Nephron (organoid): ENCODE measurements around the gene TSPAN14.

Experiments
- H3K27ac Mint-ChIP-seq, 3 experiments: 2 replicates each; pipeline ENCODE4 v1.8.0; 2020; ENCODE audit warnings: mixed read lengths in 3 of 3, mild to moderate bottlenecking in 2 of 3, moderate library complexity in 1 of 3
- H3K27me3 Mint-ChIP-seq: 2 replicates; pipeline ENCODE4 v1.8.0; 2021; ENCODE audit warnings: low read depth, mild to moderate bottlenecking, moderate library complexity, mixed read lengths
- H3K36me3 Mint-ChIP-seq: 2 replicates; pipeline ENCODE4 v1.8.0; 2020; ENCODE audit warnings: low read depth, mixed read lengths
- H3K4me1 Mint-ChIP-seq: 2 replicates; pipeline ENCODE4 v1.8.0; 2020; ENCODE audit warnings: mixed read lengths
- H3K4me3 Mint-ChIP-seq, 3 experiments: 2 replicates each; pipeline ENCODE4 v1.8.0; 2020; ENCODE audit warnings: mild to moderate bottlenecking in 3 of 3, mixed read lengths in 3 of 3, moderate library complexity in 2 of 3
- H3K9me3 Mint-ChIP-seq: 2 replicates; pipeline ENCODE4 v1.8.0; 2020; ENCODE audit warnings: mixed read lengths
- TF ChIP-seq, protein P1 (sequence below), 3 experiments: fragments of 200-600 bp; sonication (generic); IDR thresholded peaks; one replicate each; pipeline ENCODE4 v1.5.0; 2021; ENCODE audit warnings: antibody characterized with exemption in 3 of 3; ENCODE audit not compliant: unreplicated experiment in 3 of 3

The TSPAN14 gene

DNA sequence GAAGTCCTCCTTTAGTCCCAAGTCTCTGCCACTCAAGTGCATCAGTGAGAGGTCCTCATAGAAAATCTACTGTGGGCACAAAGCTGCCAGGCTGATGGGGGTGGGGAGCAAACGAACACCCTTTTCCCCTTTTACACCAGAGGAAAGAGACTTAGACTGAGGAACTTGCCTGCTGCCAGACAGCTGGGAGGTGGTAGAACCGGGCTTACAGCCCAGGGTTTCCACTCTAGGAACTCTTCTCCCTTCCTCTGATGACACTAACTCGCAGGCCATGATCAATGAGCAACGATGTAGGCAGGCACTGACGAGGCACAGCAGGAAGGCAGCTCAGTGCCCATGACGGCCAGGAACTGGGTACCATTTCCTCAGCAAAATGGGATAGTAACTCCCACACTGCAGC, 72.6 kb downstream of the TSPAN14 start:
- peaks cover 26% of the 10 kb centered on the region for H3K4me1 Mint-ChIP-seq
- H3K27ac Mint-ChIP-seq = no peak overlapping the region
- H3K9me3 Mint-ChIP-seq = no peaks in the 10 kb centered on the region
- peaks cover 3% of the 10 kb centered on the region for H3K27me3 Mint-ChIP-seq
- no peaks in the 10 kb centered on the region for H3K36me3 Mint-ChIP-seq
- H3K4me3 Mint-ChIP-seq = no peak overlapping the region
- TF ChIP-seq, protein P1, sequence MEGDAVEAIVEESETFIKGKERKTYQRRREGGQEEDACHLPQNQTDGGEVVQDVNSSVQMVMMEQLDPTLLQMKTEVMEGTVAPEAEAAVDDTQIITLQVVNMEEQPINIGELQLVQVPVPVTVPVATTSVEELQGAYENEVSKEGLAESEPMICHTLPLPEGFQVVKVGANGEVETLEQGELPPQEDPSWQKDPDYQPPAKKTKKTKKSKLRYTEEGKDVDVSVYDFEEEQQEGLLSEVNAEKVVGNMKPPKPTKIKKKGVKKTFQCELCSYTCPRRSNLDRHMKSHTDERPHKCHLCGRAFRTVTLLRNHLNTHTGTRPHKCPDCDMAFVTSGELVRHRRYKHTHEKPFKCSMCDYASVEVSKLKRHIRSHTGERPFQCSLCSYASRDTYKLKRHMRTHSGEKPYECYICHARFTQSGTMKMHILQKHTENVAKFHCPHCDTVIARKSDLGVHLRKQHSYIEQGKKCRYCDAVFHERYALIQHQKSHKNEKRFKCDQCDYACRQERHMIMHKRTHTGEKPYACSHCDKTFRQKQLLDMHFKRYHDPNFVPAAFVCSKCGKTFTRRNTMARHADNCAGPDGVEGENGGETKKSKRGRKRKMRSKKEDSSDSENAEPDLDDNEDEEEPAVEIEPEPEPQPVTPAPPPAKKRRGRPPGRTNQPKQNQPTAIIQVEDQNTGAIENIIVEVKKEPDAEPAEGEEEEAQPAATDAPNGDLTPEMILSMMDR (IDR thresholded peaks at IDR 0.05; ENCODE audit: unreplicated experiment in 3 of 3) = no peak

DNA sequence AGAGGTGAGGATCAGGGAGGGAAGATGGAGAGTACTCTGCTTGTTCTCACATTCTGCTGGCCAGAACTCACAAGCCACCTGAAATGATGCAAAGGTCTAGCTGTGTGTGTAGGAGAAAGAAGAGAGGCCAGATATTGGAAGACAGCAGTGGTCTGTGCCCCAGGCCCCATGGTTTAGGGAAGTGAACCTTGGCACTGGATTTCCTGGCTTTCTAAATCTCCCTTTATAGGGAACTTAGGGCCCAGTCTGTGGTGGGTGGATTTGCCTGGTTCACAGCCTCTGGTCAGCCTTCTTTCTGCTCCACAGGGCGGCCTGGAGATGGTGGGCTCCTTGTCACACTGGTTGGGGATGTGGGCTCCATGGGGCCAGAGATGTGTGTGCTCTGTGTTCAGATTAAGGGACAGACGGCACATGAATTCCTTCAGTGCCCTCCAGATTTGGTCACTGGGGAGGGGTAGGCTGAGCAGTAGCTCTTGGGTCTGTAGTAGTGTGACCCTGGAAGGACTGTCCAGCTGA, 74.1 kb downstream of the TSPAN14 start:
- Mint-ChIP-seq H3K4me1 (peaks cover 26% of the 10 kb centered on the region), H3K9me3 (no peaks in the 10 kb centered on the region), H3K4me3 (no peak overlapping the region), H3K36me3 (peaks cover 11% of the 10 kb centered on the region), H3K27ac (no peak overlapping the region), H3K27me3 (peaks cover 7% of the 10 kb centered on the region)
- TF ChIP-seq, protein P1 (IDR thresholded peaks at IDR 0.05; ENCODE audit: unreplicated experiment in 3 of 3) = no peak

GRCh38 chr10:80528901-80529300, 74.8 kb downstream of the TSPAN14 start:
- H3K4me1 Mint-ChIP-seq = peaks cover 26% of the 10 kb centered on the region
- H3K27me3 Mint-ChIP-seq = peaks cover 5% of the 10 kb centered on the region

DNA sequence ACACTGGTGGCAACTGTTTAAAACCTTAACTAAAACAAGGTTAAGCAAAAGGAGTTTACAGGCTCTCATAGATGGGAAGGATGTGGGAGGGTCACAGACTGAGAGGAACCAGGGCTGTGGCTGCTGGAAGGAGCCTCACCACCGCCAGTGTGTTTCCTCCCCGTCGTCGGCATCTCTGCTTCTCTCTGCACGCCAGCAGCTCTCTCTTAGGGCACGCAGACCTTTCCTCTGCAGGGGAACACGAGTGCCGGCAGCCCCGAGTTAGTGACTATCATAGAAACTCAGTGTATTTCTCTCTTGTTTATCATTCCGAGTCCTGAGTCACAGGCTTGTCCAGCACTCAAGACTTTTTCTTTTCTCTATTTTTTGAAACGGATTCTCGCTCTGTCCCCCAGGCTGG, 75.5 kb downstream of the TSPAN14 start:
- TF ChIP-seq, protein P1 (IDR thresholded peaks at IDR 0.05; ENCODE audit: unreplicated experiment in 3 of 3) = no peak
- H3K4me3 Mint-ChIP-seq = no peak overlapping the region
- peak overlapping the region in 1 of 3 experiments; percentile 73 for H3K27ac Mint-ChIP-seq
- peaks cover 20% of the 10 kb centered on the region for H3K4me1 Mint-ChIP-seq
- no peaks in the 10 kb centered on the region for H3K9me3 Mint-ChIP-seq
- H3K27me3 Mint-ChIP-seq = peaks cover 4% of the 10 kb centered on the region
- H3K36me3 Mint-ChIP-seq = peaks cover 11% of the 10 kb centered on the region

More at GRCh38 chr10:80528901-80529300, 74.8 kb downstream of the TSPAN14 start:
- H3K9me3 Mint-ChIP-seq = no peaks in the 10 kb centered on the region
- peak overlapping the region in 1 of 3 experiments; percentile 73 for H3K27ac Mint-ChIP-seq
- TF ChIP-seq, protein P1 (IDR thresholded peaks at IDR 0.05; ENCODE audit: unreplicated experiment in 3 of 3) = no peak
- H3K4me3 Mint-ChIP-seq = no peak overlapping the region
- peaks cover 11% of the 10 kb centered on the region for H3K36me3 Mint-ChIP-seq

GRCh38 chr10:80530251-80530650, 76.1 kb downstream of the TSPAN14 start:
- TF ChIP-seq, protein P1 (IDR thresholded peaks at IDR 0.05; ENCODE audit: unreplicated experiment in 3 of 3) = no peak
- peaks cover 4% of the 10 kb centered on the region for H3K27me3 Mint-ChIP-seq
- H3K36me3 Mint-ChIP-seq = peaks cover 12% of the 10 kb centered on the region
- no peak overlapping the region for H3K4me3 Mint-ChIP-seq
- no peak overlapping the region for H3K27ac Mint-ChIP-seq
- no peaks in the 10 kb centered on the region for H3K9me3 Mint-ChIP-seq
- peaks cover 15% of the 10 kb centered on the region for H3K4me1 Mint-ChIP-seq

DNA sequence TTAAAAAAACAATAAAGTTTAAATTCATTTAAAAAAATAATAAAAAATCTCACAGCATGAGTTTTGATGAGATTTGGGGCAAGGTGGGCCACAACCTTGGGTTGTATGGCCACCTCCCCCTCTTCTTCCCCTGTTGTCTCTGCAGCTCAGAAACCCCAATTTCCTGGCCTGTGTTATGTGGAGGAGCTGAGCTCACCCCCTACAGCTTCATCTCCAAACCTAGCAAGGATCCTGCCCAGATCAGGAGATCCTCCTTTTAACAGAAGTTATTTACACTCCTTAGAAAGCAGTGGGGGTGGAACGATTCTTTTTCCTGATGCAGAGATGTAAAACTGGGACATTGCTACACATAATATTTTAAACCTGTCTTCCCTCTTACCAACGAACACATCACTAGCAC, 76.7 kb downstream of the TSPAN14 start:
- TF ChIP-seq, protein P1 (IDR thresholded peaks at IDR 0.05; ENCODE audit: unreplicated experiment in 3 of 3) = no peak
- H3K9me3 Mint-ChIP-seq = peaks cover 3% of the 10 kb centered on the region

More for the DNA sequence above, 76.7 kb downstream of the TSPAN14 start:
- Mint-ChIP-seq H3K4me1 (peaks cover 14% of the 10 kb centered on the region), H3K27me3 (peaks cover 4% of the 10 kb centered on the region), H3K4me3 (no peak overlapping the region), H3K36me3 (peaks cover 16% of the 10 kb centered on the region), H3K27ac (peak overlapping the region in 2 of 3 experiments; percentile 3 to 9)
